Activated CD4-positive, alpha-beta T cell treated with anti-CD3 and anti-CD28 coated beads, Interleukin-2, amount 50 U/mL, for 16 hours (primary cell): ENCODE results near the gene TLE6.
"Not testable (repeated sequence)": the region's sequence is repeated elsewhere in the genome, so short reads cannot be mapped to it uniquely, and the experiment has no call there.

Experiments
- DNase-seq: peaks from one replicate; pipeline ENCODE4 v3.0.0-alpha.2; 2020

TLE6 gene

GRCh38 chr19:2974342-2975041 is 2.9 kb upstream of the TLE6 start:
- DNase-seq: no peak

GRCh38 chr19:2976609-2977000 is 759 bp upstream of the TLE6 start:
- no peak for DNase-seq

GRCh38 chr19:2977746-2978138 is 378 bp downstream of the TLE6 start:
- no peak for DNase-seq

GRCh38 chr19:2978166-2978767 is 903 bp downstream of the TLE6 start:
- DNase-seq: no peak

- DNase-seq: no peak
Observed at GRCh38 chr19:2978772-2979171, 1.4 kb downstream of the TLE6 start.

- DNase-seq: no peak
Observed at GRCh38 chr19:2981898-2982297, 4.5 kb downstream of the TLE6 start.

- DNase-seq: no peak
Observed at GRCh38 chr19:2982561-2982960, 5.2 kb downstream of the TLE6 start.

GRCh38 chr19:2982983-2983350 is 5.6 kb downstream of the TLE6 start:
- no peak for DNase-seq

- DNase-seq: no peak
Observed at GRCh38 chr19:2983351-2984214, 6.2 kb downstream of the TLE6 start.

GRCh38 chr19:2984215-2984528 is 6.8 kb downstream of the TLE6 start:
- no peak for DNase-seq

- no peak for DNase-seq
Observed at GRCh38 chr19:2986951-2987524, 9.7 kb downstream of the TLE6 start.

GRCh38 chr19:2987797-2988196 is 10.4 kb downstream of the TLE6 start:
- DNase-seq: no peak

- DNase-seq: no peak
Observed at GRCh38 chr19:2988568-2988967, 11.2 kb downstream of the TLE6 start.

- no peak for DNase-seq
Observed at GRCh38 chr19:2989236-2989946, 12.0 kb downstream of the TLE6 start.

- not testable (repeated sequence) for DNase-seq
Observed at GRCh38 chr19:2992333-2992732, 15.0 kb downstream of the TLE6 start.

- DNase-seq: no peak
Observed at GRCh38 chr19:2992958-2993357, 15.6 kb downstream of the TLE6 start.

- DNase-seq: no peak
Observed at GRCh38 chr19:2993579-2993978, 16.2 kb downstream of the TLE6 start.

- DNase-seq: no peak
Observed at GRCh38 chr19:2994588-2995131, 17.3 kb downstream of the TLE6 start.

- no peak for DNase-seq
Observed at GRCh38 chr19:2997720-2998119, 20.4 kb downstream of the TLE6 start.

- no peak for DNase-seq
Observed at GRCh38 chr19:2998642-2999041, 21.3 kb downstream of the TLE6 start.

GRCh38 chr19:3001235-3001800 is 24.0 kb downstream of the TLE6 start:
- DNase-seq: no peak

GRCh38 chr19:3003046-3003445 is 25.7 kb downstream of the TLE6 start:
- no peak for DNase-seq

GRCh38 chr19:3004522-3004921 is 27.2 kb downstream of the TLE6 start:
- DNase-seq: no peak
